Fibroblast of lung (primary cell): Measurements from ENCODE around the gene TVP23A.

ENCODE experiments used
- CTCF ChIP-seq, 2 donors: IDR thresholded peaks in 1 of 2; conservative IDR thresholded peaks in 1 of 2; 1 replicate in 1 of 2; 2 replicates in 1 of 2; pipeline ENCODE4 v1.5.1; 2011 to 2012; ENCODE audit warnings: low read length in 2 of 2, control low read depth in 1 of 2, inconsistent platforms in 1 of 2, low read depth in 1 of 2, mild to moderate bottlenecking in 1 of 2
- EZH2 ChIP-seq: IDR thresholded peaks from 2 replicates; pipeline ENCODE4 v1.5.1; 2012; ENCODE audit warnings: low read length, control low read depth, mild to moderate bottlenecking; ENCODE audit errors: missing control alignments

GRCh38 chr16:10859658-10860057 lies 41.1 kb upstream of the TVP23A start:
- TF ChIP-seq EZH2 = no peak
- TF ChIP-seq CTCF (conservative IDR thresholded peaks at IDR 0.05 in 1 of 2, IDR thresholded peaks at IDR 0.05 in 1 of 2; ENCODE audit: low read depth in 1 of 2, low read length in 2 of 2) = no peak
